Measurements from ENCODE around the gene ZCWPW1.
"Not testable (repeated sequence)": the region's sequence is repeated elsewhere in the genome, so short reads cannot be mapped to it uniquely, and the experiment has no call there.

The ZCWPW1 gene

DNA sequence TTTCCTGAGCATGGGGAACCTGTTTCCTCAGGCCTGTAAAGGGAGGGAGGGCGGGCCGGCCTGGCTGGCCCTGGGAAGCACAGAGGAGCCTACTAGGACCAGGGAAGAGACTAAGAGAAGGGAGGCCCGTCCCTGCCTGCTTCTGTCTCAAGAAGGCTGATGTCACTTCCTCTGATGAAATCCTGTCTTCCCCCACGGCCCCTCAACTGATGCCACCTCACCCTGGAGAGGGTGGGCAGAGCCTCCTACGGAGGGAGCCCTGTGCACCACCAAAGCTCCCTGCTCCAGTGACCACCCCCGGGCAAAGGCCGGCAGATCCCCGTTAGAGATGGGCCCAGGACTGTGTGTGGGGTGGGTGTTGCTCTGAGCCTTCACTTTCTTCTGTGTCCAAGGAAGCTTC, 56.2 kb downstream of the ZCWPW1 start:
- DNase-seq, result no peak

- no peak for DNase-seq
Measured at GRCh38 chr7:100371561-100372171, 56.8 kb downstream of the ZCWPW1 start.

- no peak for DNase-seq
Measured at GRCh38 chr7:100370746-100371145, 57.8 kb downstream of the ZCWPW1 start.

GRCh38 chr7:100370303-100370702, 58.2 kb downstream of the ZCWPW1 start:
- DNase-seq, result no peak

DNA sequence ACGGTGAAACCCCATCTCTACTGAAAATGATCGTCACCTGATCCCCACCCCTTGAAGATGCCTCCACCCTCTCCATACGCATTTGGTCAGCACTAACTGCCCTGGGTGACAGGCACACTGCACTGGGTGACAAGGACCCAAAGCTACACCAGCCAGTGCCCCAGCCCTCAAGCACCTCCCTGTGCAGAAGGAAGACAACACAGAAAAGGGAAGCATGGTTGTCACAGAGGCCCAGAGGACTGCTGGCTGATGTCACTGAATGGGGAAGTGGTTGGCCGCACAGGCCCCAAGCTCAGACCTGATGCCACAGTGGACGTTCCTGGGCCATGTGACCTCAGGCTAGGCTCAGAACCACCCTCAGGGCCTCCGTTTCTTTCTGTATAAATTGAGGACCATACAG, 59.4 kb downstream of the ZCWPW1 start:
- no peak for DNase-seq

DNA sequence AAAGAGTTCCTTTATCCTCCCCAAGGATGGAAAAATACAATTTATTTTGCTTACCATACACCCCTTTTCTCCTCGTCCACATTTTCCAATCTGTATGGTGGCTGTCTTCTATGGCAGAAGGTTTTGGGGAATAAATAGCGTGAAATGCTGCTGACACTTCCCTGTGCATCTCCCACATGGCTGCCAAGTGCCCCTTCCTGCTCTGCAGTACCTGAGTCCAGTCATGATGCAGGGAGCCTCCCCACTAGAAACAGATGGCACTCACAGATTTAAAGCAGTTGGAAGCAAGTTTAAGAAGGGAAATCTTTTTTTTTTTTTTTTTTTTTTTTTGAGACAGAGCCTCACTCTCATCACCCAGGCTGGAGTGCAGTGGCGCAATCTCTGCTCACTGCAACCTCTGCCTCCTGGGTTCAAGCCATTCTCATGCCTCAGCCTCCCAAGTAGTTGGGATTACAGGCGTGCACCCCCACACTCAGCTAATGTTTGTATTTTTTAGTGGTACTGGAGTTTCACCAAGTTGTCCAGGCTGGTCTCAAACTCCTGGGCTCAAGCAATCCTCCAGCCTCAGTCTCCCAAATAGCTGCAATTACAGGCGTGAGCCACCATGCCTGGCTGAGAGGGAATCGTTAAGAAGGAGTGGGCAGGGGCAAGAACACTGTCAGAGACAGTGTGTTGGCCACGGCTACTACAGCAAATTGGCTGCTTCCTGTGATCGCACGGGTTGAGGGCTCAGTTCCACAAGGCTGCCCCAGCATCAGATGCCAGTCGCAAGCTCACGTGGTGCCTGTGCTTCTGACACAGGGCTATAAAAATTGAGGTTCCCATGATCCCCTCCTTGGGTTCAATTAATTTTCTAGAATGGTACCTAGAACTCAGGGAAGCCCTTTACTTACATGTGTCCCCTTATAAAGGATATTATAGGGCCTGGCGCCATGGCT, 60.6 kb downstream of the ZCWPW1 start:
- DNase-seq, result no peak

- DNase-seq, result no peak
Measured at GRCh38 chr7:100367251-100367620, 61.3 kb downstream of the ZCWPW1 start.

GRCh38 chr7:100366411-100367250, 61.9 kb downstream of the ZCWPW1 start:
- no peak for DNase-seq

GRCh38 chr7:100365998-100366367, 62.5 kb downstream of the ZCWPW1 start:
- not testable (repeated sequence) for DNase-seq

- DNase-seq, result no peak
Measured at GRCh38 chr7:100364480-100364879, 64.0 kb downstream of the ZCWPW1 start.

GRCh38 chr7:100363797-100364196, 64.7 kb downstream of the ZCWPW1 start:
- DNase-seq, result not testable (repeated sequence)

GRCh38 chr7:100363098-100363497, 65.4 kb downstream of the ZCWPW1 start:
- DNase-seq, result no peak

- no peak for DNase-seq
Measured at GRCh38 chr7:100360135-100360854, 68.2 kb downstream of the ZCWPW1 start.

GRCh38 chr7:100358857-100359212, 69.7 kb downstream of the ZCWPW1 start:
- DNase-seq, result no peak

- no peak for DNase-seq
Measured at GRCh38 chr7:100358027-100358856, 70.3 kb downstream of the ZCWPW1 start, which contains the start of gene PILRB. PILRB (plus strand) TSS chr7:100358117; CDS start chr7:100358303, 186 bp downstream.

DNA sequence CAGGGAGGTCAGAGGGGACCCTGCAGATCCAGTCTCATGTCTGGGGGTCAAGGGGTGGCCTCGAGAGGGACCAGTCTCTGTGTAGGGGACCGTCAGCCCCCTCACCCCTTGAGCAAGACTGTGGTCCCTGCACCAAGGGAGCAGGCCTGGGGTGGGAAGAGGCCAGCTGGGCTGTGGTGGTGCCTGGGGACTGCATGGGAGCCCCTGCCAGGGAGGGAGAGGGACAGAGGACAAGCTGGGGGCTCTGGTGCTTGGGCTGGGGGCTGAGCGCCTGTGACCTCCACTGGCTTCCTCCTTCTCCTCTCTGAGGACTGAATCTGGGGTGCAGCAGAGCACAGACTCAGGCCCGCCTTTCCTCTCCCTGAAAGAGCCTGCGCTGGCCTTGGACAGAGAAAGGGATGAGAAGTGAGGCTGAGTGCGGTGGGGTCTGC, 71.4 kb downstream of the ZCWPW1 start:
- DNase-seq, result no peak

- no peak for DNase-seq
Measured at GRCh38 chr7:100356416-100357068, 72.0 kb downstream of the ZCWPW1 start.

GRCh38 chr7:100353685-100354330, 74.7 kb downstream of the ZCWPW1 start:
- DNase-seq, result no peak

DNA sequence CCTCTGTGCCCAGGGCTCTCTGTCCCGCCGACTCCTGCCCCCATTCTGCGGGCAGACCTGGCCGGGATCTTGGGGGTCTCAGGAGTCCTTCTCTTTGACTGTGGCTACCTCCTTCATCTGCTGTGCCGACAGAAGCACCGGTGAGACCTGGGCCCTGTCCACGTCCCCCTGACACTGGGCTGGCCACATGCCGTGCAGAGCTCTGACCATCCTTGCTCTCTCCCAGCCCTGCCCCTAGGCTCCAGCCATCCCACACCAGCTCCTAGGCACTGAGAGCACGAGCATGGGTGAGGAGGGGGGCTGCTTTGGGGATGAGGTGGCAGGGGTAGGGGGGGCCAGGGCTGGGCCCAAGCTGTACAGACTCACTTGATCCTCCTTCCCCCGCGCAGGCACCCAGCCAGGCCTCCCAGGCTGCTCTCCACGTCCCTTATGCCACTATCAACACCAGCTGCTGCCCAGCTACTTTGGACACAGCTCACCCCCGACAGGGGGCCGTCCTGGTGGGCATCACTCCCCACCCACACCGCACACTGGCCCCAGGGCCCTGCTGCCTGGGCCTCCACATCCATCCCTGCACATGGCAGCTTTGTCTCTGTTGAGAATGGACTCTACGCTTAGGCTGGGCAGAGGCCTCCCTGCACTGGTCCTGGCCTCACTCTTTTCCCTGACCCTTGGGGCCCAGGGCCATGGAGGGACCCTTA, 75.4 kb downstream of the ZCWPW1 start:
- DNase-seq, result no peak

- not testable (repeated sequence) for DNase-seq
Measured at GRCh38 chr7:100352230-100352781, 76.2 kb downstream of the ZCWPW1 start.
